ENCODE results near the gene TMEM125. TPM values are rescaled to one million over a fixed set of nuclear protein-coding genes. Genes with fewer than 3 reads are reported as not detected.

TMEM125 gene
- total RNA-seq: 1.3 TPM

GRCh38 chr1:43269627-43270375 lies at the start of gene TMEM125:
Gene TMEM125, plus strand, starts transcription at chr1:43269983. Its CDS starts 2,740 bp downstream, at chr1:43272723.
- DNase-seq: no peak

DNA sequence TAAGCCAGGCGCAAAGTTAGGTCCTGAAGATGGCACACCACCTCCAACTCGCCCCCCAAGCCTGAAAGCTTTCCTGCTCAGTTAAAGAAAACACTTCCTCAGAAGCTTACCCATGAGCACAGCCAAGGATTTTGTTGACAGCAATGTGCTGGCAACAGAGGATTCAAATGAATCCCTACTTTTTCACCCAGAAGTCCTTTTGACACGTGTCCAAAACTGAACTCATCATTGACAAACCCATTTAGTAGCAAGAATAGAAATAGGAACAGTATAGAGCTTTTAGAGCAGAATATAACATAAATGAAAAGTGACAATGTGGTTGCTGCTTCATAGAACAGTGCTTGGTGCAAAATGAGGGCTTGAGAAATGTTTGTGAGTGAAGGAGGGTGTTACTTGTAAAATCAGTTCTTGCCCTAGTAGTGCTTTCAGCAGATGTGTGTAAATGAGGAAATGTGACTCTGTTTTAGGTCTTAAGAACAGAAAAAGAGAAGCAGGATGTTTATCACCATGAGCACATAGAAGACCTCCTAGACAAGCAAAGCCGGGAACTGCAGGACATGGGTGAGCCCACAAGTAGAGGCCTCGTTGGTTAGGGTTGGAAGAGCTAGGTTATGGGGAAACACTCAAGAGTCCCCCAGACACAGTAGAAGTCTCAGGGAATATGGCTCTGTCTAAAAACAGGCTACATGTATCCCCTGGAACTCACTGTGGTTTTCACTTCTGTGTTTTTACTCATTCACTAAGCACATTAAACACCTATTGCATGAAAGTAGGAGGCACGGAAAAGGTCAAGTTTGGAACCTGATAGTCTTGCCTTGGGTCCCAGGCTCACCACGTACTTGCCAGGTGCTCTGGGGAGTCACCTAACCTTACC lies 48.6 kb upstream of the TMEM125 start:
- DNase-seq: no peak

GRCh38 chr1:43221797-43222196 lies 48.0 kb upstream of the TMEM125 start:
- DNase-seq: no peak

DNA sequence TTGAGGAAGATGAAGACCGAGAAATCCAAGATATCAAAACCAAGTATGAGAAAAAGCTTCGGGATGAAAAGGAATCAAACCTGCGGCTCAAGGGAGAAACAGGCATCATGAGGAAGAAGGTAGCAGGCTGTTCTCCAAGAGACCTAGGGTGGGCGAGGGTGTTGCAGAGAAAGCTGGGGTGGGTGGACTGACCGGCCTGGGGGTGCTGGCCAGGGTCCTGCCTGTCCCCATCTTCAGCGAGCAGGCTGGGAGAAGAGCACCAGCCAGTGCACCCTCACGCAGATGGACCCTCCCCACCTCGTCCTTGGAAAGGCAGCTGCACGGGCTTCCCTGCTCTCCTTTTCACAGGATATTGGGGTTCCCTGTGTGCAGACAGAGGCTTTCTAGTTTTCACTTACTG lies 46.9 kb upstream of the TMEM125 start:
- no peak for DNase-seq

GRCh38 chr1:43225168-43225567 lies 44.6 kb upstream of the TMEM125 start:
- DNase-seq: no peak

DNA sequence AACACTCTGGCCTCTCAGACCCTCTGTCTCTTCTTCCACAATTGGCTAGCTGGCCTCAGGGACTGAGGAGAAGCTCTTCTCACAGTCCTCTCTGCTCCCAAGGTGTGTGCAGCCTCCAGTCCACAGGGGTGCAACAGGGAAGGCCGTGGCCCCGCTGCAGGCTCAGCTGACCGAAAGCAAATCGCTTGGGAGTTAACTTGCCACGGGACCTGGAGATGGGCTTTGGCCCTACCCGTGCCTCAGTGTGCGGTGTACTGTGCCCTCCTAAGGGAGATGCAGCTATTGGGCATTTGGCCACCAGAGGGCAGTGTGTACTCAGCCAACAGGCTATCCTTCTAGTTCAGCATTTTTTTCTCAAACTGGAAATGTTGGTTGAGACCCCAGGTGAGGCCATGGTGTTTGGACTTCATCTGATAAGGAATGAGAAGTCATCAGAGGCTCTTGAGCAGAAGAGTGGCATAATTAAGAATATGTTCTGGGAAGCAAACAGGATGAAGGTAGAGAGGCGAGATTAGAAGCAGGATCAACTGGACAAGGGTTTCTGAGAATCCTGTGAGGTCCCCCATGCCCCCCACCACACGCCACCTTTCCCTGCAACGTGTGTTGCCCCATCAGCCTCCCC lies 42.5 kb upstream of the TMEM125 start:
- peak; percentile 38 for DNase-seq

DNA sequence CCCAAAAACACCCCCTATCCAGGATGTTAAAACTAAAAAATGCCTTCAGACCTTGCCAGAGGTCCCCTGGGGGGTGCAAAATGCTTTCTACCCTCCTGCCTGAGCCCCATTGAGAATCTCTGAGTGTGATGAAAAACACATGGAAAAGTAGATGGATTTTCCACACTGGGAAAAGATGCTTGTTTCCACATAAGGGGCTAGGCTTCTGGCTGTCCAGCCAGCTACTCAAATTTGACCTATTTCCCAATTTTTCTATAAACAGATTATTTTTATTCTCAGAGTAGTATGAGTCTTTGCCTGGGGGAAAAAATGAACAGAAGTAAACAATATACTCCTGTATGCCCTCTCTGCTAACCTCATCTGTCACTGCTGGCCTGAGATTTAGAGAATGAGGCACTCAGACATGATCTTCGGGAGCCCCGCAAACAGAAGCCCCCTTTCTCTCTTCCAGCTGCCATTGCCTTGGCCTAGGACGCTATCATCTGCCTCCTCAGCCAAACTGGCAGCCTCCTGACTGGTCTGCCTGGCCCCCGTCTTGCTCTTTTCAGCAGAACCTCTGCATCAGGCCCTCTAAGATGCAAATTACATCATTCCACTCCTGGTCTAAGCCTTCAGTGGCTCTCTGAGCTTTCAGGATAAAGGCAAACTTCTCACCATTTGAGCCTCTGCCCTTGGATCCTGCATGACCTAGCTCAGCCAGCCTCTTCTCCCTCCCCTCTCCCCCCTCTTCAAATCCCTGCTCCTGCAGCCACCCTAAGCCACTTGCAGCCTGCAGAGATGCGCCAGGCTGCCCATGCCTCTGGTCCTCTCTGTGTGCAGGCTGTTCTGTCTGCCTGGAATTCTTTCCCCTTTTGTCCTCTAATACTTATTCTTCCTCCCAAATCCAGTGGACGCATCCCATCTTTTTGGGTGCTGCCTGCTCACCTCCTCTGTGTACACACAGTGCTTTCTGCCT lies 39.7 kb upstream of the TMEM125 start:
- no peak for DNase-seq

DNA sequence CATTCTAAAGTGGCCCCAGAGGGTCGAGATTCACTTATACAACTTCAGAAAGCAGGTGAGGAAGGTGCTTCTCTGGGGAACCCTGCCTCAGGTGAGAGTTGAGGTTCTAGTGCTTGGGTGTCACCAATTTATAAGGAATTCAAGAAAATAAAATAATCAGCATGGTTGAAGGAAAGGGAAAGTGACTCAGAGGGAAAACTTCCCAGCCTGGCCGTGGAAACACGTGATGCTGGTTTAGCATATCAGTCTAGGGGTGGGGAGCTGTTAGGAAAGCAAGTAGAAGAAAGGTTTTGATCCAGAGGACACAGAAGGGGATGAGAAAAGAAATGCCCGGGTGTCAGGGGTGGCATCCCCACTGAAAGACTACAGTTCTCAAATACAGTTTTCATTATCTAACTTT lies 37.7 kb upstream of the TMEM125 start:
- DNase-seq: no peak

DNA sequence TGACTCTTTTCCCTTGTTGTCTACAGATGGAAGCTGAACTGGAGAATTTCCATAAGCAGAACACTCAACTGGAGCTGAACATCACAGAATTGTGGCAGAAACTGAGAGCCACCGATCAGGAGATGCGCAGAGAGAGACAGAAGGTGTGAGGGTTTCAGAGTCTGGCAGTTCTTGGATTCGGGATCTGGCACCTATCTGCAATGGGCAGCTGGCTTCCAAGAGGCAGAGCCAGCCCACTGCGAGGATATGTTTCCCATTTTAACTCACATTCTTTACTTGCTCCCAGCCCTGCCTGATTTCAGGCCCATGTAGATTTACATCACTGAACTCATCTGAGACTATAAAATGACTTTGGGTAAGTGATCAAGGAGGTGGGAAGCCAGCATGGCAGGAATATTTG lies 37.3 kb upstream of the TMEM125 start:
- DNase-seq: no peak

DNA sequence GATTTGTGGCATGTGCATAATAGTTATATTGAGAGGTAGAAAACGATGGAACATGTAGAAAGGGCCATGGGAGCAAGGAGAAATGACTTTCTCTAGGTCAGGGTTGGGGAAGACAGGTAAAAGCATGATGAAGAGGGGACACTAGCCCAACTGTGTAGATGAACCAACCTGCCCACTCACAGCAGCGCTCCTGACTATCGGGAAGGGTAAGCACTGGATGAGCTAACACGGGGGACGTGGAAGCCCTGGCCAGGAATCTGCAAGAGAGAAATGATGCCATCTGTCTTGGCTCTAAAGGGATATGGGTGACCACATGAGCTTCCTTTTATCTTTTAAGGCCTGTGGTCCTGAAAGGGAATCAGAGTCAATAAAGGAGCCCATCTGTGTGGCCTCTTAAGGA lies 36.2 kb upstream of the TMEM125 start:
- DNase-seq: no peak

GRCh38 chr1:43234267-43234666 lies 35.5 kb upstream of the TMEM125 start:
- no peak for DNase-seq

GRCh38 chr1:43235040-43235439 lies 34.7 kb upstream of the TMEM125 start:
- DNase-seq: no peak

DNA sequence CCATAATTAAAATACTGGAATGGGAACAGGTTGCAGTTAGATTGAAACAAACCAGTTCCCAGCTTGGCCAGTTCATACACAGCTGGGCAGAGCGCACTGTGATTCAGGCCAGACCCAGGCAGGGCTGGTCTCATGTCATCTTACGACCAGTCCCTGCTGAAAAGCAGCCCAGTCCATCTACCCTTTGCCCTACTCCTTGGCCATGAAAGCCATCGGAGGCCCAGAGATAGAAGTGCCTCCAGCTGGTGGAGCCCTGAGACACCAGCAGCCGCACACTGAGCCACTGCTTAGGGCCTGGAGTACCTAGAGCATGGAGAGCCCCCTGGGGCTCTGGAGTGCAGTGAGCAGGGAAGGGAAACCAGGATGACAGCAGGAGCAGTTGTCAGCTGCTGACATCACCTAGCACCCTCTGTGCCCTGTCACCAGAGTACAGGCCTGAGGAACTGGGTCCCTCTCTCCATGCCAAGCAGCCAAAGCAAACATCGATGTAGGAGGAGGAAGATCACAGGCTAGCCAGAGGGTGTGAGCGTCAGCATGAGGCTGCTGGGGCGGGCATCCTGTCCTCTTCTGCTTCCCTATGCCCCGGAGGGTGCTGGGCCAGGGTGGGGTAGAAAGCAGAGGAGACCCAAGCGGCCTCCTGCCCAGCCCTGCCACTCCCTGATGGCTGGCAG lies 34.2 kb upstream of the TMEM125 start:
- DNase-seq: no peak

DNA sequence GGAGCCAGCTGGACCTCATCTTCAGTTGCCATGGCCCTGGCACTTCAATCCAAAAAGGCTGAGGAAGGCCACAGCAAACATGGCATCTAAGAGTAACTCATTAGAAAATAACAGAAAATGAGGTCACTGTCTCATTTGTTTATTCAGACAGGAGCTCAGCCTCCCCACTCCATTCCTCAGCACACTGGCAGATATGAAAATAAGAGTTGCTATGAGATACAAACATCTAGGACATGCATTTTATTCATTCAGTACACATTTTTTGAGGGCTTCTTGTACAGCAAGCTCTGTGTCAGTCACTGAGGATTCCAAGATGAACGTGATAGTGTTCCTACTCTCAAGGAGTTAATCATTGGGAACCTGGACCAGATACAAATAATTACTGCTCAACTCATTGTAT lies 32.7 kb upstream of the TMEM125 start:
- DNase-seq: no peak

DNA sequence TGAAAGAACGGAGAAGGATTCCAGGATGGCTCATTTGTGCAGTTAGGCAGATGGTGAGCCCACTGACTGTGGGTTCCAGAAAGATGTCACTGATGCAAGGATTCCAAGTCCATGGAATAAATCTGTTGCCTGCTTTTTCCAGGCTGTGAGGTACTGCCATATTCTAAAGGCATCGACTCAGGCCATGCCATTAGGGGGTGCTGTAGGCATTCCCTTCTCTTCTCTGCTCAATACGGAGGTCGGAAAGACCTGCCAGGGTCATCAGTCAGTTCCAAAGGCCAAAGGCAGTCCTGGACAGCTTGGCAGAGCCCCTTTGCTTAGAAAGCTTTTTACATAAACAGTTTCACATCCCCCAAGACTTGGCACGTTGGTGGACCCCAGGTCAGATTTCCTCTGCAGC lies 31.7 kb upstream of the TMEM125 start:
- DNase-seq: no peak

- no peak for DNase-seq
These were observed 30.8 kb upstream of the TMEM125 start for GRCh38 chr1:43238991-43239469.

GRCh38 chr1:43239484-43239883 lies 30.3 kb upstream of the TMEM125 start:
- no peak for DNase-seq

DNA sequence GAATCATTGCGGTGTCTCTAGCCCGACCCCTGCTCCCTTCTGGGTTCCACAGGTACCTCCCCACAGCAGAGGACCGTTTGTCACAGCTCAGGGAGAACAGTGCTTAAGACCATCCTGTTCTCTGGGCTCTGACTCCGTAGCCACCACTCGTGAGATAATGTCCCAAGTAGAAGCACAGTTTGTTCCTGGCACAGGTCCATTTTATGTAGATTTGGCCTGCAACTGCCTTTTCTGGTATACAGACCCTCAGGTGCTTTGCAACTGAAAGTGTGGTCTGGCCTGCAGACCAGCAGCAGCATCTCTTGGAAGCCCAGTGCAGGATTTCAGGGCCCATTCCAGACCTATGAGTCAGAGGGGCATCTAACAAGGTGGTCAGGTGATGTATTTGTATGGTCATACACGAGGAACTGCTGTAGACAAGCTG lies 28.4 kb upstream of the TMEM125 start:
- DNase-seq: no peak

GRCh38 chr1:43243299-43243698 lies 26.5 kb upstream of the TMEM125 start:
- no peak for DNase-seq

DNA sequence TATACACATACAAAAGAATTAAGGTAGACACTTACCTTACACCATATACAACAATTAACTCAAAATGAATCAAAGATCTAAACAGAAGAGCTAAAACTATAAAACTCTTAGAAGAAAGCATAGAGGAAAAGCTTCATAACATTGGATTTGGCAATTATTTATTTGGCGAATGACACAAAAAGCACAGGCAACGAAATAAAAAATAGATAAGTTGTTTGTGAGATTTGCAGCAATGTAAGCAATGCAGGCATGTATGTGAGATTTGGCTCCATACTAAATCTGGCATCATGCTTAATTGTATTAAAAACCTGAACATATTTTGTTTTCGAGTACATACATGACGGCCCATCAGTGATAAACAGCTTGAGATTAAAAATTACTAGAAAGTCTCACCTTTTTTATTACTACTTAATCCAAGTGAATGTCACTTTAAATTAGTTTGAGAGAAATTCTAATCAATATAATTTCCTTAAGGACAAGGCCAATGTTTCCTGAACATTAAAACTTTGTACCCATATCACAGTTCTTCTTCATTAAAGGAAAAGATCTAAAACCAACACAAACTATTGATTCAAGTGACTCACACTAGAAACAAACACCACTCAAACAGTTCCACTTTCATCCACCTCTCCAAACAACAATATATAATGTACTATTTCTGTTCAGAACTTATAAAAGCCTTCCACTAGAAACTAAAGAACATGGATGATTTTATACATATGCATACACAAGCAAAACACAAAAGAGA lies 23.1 kb upstream of the TMEM125 start:
- no peak for DNase-seq

All from skin of body (tissue), 2 donors.